ENCODE results near the gene ULBP3.
A peak's percentile ranks its signal among the peaks of the same experiment; 100 is the strongest.
"Not testable (repeated sequence)": the region's sequence is repeated elsewhere in the genome, so short reads cannot be mapped to it uniquely, and the experiment has no call there.

Gene ULBP3

DNA sequence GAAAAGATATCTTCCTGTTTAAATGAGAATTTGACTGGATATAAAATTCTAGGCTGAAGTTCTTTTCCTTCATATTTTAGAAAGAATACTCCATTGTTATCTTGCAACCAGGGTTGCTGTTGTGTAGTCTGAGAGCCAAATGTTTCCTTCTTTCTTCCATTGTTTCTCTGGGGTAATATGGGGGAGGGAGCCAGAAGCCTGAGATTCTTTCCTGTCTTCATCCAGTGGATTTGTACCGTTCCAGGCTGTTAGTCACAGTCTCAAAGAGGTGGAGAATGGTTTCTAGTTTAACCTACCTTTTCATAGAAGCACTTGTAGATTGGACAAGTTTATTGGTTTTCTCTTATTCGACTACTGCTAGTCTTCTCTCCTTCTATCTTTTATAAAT lies 6.1 kb upstream of the ULBP3 start:
- no peak for DNase-seq

DNA sequence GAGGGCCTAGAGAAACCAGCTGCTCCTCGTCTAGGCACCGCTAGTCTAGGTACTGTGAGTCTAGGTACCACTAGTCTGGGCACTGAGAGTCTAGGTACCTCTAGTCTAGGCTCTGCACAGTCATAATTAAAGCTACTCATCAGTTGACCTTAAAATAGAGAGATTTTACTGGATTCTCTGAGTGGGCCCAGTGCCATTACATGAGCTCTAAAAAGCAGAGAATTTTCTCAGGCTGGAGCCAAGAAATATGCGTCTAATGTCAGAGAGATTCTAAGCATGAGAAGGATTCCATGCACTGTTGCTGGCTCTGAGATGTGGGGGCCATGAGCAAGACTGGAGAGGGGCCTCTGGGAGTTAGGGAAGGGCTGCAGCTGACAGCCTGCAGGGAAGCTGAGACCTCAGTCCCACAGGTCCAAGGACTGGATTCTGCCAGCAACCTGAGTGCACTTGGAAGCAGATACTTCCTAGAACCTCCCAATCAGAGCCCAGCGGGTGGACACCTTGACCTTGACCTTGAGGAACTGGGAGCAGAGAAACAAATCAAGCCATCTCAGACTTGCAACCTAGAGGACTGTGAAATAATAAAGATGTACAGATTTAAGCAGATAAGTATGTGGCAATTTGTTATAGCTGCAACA lies 5.6 kb upstream of the ULBP3 start:
- DNase-seq, result not testable (repeated sequence)

DNA sequence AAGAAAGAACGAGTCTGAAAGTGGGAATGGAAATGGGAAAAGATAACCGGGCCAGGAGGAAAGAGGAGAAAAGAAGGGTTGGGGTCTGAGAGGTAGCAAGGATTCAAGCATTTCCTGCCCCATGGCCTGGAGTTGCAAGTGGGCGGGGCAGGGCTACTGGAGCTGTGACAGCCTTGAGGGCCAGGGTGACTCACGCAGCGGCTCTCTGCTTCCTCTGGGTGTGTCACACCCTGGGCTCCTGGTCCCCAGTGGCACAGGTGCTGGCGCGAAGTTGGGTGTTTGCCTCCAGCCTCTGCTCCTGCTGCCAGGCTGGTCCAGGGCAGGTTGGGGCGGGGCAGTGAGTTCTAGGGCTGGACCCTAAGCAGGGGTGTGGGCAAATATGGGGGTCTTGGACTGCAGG lies 3.3 kb upstream of the ULBP3 start:
- DNase-seq, result peak; percentile 17

DNA sequence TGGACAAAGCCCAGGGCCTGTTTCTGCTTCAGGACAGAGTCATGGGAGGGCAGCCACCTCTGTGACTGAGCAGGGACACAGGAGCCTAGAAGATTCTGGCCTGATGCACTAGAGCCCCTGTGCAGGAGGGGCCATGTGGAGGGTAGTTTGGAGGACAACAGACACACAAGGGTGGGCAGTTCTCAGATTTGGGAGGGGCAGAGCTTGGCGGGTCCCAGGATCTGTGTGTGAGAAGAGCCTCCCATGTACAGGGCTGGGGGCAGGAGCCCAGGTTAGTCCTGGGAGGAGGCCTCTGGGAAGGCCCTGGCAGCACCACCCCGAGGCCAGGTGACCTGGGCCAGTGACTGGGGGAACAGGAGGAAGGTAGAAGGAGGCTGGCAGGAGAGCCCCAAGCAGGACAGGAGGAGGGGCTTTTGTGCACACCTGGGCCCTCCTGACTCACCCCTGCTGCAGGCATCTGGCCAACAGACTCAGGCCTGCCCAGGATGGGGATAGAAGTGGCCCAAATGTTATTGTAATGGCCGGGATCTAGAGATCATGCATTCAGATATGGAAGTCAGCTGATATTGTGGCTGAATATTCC lies 1.4 kb upstream of the ULBP3 start:
- no peak for DNase-seq

DNA sequence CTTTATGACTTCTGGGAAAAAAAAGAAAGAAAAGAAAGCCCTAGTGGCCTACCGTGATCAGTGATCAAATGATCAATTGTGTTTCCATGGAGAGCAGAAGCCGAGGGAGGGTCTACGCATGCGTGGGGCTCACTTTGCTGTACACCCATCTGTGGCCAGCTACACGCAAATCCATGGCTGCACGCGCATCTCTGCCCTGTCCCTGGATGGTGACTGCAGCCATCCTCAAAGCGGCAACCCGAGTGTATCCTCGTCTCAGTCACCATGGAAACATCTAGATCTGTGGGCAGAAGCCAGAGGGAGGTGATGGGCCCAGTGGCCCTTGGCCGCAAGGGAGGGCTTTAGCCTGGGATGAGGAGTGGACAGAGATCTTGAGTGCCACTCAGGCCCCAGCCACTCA lies 785 bp upstream of the ULBP3 start:
- no peak for DNase-seq

DNA sequence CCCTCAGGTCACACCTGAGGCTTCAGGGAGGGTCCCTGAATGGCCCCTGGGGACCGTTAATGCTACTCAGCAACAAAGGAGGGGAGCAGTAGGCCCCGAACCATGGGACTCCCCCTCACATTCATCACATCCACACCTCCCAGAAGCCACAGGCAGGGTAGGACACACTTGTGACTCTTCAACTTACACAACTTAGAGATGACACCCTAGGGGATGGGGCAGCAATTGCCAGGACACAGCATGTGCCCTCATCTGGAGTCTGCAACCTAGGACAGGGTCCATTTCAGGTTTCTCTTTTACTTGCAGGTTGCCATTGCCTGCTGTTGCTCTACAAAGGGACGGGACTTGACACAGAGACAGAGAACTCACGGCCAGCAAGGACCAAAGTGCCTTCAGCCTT lies 770 bp downstream of the ULBP3 start:
- DNase-seq, result no peak

DNA sequence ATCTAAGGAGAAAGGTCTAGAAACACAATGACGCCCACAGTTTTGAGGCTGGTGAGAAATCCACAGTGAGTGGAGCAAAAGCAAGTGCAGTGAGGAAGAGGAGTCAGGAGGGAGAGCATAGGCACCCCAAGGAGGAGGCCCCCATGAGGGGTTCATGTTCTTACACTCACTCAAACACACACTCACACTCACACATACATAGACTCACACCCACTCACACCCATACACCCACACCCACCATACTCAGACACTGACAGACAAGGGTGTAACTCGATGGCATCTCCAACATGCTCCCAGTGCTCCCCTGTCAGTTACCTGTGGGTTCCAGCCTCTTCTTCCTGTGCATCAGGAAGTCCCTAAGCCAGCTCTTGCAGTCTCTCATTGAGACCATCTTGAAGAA lies 3.8 kb downstream of the ULBP3 start:
- DNase-seq, result no peak

DNA sequence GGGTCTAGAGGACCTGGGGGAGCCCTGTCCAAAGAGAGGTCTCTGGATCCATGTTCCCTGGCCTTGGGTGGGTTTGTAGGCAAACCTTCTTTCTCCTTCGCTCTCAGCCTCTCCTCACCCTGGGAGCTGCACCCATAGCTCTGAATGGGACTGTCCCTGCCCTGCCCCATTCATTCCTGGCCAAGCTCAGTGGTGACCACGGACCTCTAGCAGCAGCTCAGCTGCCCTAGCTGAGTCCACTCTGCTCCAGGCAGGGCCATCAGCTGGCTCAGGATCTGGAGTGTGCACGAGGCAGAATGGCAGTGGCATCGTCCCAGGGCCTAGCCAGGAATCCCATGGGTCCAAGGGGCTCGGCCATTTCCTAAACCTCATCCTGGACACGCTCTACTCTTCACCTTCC lies 5.3 kb downstream of the ULBP3 start:
- DNase-seq, result no peak

DNA sequence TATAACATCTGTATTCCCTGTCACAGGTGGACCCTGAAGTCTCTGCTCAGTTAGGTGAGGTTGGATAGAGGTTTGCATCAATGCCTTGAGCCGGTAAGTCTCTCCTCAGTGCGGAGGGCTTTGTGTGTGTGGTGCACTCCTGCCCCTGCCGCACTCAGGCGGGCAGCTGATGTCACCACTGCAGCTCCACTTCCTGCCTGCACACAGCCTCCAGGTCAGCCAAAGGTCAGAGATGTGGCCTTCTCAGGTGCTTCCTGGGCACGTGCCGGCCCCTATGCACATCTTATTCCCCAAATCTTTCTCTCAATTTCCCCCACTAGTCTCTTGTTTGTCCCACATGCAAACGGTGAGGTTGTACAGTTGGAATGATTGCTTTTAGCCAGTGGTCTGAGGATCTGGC lies 8.9 kb downstream of the ULBP3 start:
- DNase-seq, result not testable (repeated sequence)

DNA sequence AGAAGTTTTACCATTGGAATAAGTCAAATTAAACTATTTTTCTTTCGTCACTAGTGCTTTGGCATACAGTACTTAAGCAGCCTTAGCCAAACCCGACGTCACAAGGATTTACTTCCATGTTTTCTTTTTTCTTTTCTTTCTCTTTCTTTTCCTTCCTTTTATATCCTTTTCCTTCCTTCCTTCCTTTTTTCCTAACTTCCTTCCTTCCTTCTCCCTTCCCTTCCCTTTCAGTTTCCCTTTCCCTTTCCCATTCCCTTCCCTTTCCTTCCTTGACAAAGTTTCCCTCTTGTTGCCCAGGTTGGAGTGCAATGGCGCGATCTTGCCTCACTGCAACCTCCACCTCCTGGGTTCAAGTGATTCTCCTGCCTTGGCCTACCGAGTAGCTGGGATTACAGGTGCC lies 9.9 kb downstream of the ULBP3 start:
- no peak for DNase-seq

DNA sequence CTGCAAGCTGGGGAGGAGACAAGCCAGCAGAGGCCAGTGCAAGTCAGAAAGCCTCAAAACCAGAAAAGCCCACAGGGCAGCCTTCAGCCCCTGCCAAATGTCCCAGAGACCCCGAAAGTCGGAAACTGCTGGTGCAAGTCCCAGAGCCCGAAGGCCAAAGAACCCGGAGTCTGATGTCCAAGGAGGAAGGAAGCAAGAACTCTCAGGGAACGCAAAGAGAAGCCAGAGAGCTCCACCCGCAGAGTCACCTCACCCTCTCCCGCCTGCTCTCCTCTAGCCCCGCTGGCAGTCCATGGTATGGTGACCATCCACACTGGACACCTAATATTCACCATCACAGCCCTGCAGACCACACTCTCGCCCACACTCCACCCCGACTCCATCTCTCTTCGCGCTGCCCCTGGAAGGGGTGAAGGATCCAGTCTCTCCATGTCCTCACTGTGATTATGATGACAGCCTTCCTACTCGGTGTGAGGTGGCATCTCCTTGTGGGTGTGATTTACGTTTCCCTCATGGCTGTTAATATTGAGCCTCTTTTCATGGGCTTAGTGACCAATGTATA lies 10.6 kb downstream of the ULBP3 start:
- DNase-seq, result no peak

DNA sequence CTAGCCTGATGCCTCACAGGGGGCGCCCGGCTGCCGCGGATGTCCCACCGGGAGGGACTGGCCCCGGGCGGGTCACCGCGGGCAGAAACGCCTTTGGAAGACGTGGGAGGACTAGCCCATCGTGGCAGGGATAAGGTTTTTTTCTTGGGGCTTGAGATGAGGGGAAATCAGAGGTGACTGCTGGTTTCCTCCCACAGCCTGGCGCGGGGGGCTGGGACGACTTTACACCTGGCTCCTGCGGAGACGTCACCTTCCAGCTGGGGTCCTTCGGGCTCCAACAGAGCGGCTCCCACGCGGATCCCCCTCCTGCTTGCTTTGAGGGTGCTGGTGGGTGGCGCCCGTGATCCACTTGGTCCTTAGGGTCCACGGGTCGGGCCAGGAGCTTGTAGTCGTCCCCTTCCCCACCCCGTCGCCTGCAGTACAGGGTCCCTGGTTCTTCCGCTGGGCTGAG lies 11.4 kb downstream of the ULBP3 start:
- DNase-seq, result no peak

DNA sequence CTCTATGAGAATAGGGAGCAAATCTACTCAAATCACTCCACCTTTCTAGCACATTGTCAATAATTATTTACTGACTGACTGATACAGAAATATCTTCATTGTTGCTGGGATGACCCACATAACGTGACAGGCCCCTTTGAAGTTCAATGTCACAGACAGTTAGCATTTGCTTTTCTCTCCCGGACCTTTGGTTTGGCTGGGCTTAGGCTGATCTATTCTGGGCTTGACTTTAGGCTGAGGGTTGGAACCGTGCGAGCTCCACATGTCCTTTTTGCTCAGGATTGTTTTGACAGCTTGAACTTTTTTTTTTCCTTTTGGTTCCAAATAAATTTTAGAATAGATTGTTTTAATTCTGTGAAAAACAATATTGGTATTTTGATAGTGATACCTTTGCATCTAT lies 12.0 kb downstream of the ULBP3 start:
- no peak for DNase-seq

DNA sequence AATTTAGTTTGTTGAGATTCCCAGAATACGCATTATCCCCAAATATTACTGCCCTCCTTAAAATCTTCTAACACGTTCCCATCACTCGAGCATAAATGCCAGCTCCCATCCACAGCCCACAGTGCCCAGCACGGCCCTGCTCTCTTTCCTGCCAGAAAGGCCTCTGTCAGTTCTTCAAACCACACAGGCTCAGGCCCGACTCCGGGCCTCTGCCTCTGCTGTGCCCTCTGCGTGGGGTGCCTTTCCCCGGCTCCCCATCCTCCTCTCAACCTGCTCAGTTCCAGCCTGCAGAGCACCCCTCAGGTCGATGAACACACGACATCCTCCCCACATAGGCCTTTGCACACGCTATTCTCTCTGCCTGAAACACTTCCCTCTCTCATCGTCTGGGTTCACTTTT lies 12.8 kb downstream of the ULBP3 start:
- no peak for DNase-seq

DNA sequence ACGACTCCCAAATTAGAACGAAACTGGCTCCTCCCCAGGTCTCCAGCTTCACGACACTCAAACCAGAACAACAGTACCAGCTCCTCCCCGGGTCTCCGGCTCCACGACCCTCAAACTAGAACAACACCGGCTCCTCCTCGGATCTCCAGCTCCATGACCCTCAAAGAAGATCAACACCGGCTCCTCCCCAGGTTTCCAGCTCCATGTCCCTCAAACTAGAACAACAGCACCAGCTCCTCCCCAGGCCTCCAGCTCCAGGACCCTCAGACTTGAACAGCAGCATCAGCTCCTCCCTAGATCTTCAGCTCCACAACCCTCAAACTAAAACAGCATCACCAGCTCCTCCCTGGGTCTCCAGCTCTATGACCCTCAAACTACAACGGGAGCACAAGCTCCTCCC lies 13.8 kb downstream of the ULBP3 start:
- DNase-seq, result no peak

DNA sequence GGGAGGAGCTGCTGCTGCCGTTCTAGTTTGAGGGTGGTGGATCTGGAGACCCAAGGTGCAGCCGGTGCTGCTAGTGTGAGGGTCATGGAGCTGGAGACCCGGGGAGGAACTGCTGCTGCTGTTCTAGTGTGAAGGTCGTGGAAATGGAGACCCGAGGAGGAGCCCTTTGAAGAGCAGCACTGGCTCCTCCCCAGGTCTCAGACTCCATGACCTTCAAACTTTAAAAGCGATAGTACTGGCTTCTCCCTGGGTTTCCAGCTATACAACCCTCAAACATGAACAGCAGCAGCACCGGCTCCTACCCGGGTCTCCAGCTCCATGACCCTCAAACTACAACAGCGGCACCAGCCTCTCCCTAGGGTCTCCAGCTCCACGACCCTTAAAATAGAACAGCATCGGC lies 15.5 kb downstream of the ULBP3 start:
- no peak for DNase-seq

DNA sequence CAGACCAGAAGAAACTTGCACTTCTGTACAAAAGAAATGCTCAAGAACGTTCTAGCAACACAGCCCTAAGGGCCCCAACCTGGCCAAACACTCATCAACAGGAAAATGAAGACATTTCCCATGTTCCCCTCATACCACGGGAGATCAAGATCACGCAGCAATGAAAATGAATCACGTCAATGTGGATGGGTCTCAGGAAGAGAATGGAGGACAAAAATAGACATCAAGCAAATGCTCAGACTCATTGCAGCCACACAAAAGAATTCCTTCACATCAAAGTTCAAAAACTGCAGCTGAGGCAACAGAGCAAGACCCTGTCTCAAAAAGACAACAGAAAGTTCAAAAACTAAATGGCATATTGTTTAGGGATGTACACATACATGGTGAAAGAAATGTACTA lies 18.1 kb downstream of the ULBP3 start:
- DNase-seq, result no peak

DNA sequence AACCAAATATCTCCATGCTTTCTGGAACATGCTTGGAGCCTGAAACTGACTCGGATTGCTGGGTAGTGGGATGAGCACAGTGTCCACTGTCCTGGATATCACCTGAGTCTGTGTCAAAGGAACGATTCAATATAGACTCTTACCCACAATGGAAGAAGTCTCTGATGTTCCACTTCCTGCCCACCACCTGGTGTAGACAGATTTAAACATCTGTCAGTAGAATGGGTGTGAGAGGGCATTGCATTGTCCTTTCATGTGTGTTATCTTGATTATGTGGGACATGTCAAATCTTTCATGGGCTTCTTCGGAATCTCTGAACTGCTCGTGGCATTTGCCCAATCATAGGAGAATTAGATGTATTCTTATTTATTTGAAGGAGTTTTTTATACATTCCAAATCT lies 20.8 kb downstream of the ULBP3 start:
- DNase-seq, result no peak

DNA sequence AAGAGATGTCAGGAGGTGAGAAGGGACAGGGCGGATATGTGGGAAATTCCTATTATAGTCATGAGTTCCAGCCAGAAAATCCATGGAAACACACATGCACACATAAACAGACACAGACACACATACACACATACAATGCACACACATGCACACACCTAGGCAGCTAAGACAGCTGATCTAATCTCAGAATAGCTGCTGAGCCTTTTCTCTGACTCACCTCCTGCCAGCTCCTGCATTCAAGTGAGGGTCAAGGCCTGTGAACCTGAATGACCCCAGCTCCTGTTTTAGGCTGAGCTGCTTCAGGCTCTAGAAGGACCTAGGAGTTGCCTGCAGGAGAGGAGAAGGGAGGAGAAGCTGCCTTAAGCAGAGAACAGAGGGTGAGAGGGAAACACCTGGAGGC lies 22.0 kb downstream of the ULBP3 start:
- no peak for DNase-seq

DNA sequence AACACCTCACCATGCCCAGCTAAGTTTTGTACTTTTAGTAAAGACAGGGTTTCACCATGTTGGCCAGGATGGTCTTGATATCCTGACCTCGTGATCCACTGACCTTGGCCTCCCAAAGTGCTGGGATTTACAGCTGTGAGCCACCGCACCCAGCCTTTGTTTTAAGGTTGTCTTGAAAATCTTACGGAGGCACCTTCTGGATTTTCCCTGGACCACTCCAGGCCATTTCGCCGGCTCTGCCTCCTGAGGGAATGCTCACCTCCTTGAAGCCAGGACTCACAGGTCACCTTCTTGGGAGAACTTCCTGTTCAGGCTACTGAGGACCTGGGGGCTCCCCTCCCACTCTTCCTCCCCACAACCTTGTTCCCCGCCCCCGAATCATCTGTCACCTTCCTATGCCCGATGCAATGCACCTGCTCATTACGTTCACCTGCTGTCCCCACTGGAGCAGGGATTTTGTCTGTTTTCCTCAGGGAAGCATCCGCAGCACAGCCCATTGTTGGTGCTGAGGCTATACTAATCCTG lies 24.2 kb downstream of the ULBP3 start:
- no peak for DNase-seq

DNA sequence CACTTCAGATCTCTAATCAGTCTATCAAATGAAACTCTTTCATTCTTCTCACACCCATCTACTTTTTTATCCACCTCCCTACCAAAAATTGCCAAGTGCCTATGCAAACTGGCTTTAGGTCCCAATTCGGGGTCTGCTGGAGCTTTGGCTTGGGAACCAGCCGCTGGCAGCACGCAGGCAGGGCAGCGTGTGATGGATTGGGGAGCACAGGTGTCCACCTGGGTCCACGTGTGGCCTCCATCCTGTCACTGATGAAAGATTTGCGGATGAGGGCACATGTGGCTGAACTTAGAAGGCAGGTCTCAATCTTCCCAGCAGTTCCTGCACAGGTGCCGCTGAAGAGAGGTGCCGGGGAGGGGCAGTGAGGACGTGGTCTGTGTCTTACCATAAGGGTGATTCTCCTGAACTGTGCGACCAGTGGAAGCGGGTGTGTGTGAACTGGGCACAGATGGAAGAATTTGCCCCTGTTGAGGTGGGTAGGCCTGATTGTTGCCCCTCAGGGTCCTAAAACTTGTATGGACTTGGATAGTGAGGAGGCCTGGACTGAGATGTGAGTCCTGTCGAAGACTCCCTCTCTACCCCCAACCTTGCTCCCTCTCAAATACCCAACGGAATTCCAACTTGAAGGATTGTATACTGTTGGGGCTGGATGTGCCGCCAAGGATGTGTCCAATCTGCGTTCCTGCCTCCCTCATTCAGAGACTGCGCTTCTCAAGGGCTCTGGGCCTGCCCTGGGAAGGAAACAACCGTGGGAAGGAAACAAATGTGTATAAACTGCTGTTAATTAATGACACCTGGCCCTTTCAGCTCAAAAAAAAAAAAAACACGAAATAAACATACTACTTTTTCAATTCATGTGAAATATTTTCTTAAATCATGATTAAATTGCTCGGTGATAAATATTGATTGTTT lies 25.2 kb downstream of the ULBP3 start:
- no peak for DNase-seq

DNA sequence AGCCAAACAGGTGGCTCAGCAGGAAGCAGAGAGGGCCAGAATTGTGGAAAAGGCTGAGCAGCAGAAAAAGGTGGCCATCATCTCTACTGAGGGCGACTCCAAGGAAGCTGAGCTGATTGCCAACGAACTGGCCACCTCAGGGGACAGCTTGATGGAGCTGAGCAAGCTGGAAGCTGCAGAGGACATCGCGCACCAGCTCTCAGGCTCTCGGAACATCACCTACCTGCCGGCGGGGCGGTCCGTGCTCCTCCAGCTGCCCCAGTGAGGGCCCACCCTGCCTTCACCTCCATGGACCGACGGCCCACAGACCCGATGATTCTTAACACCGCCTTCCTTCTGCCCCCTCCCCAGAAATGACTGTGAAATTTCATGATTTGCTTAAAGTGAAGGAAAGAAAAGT lies 25.8 kb downstream of the ULBP3 start:
- DNase-seq, result no peak

DNA sequence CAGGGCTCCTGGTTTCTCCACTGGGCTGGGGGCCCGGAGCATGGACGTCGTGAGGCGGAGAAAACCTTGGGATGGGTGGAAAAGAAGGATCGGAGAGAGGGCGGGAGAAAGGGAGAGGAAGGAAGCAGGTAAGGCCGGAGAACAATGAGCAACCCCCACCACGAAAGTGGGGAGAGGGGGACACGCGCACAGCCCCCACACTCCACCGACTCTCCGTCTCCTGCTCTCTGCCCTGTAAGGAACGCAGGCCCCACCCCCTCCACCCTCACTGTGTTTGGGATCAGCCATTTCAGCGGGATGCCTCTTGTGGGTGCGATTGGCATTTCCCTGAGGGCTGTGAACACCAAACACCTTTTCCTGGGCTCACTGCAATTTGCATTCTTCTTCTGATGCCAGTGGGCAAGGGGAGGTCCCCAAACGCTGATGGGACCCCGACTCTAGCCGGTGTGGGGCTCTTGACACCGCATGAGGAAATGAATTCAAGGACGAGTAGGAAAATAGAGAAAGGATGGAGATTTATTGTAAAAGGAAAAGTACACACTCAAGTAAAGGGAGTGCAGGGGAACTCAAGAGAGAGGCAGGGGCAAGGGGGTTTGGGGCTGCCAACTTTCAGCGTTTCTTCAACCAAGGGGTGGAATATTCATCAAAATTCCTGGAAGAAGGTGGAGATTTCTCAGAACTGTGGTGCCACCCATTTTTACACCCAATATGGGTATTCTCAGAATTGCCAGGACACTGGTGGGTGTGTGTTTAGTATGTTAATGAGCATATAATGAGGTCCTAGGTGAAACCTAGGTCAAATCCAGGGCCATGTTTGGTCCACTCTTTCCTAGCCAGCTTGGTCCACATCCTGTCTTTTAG lies 30.5 kb downstream of the ULBP3 start:
- DNase-seq, result no peak

Measured in GOT3 (cell line).